Fibroblast of mammary gland (primary cell): ENCODE results near the gene SLCO4A1.

ENCODE experiments used
- DNase-seq: peaks from one replicate; pipeline ENCODE4 v3.0.0-alpha.2; 2010; ENCODE audit warnings: low read depth
- H3K4me3 ChIP-seq: 2 replicates; pipeline ENCODE4 v1.5.1; 2011; ENCODE audit warnings: low read depth, mild to moderate bottlenecking, low read length, moderate library complexity; ENCODE audit not compliant: control insufficient read depth
- TF ChIP-seq, protein P1 (sequence below): conservative IDR thresholded peaks from 2 replicates; pipeline ENCODE4 v1.5.1; 2011; ENCODE audit warnings: low read depth, low read length, inconsistent platforms; ENCODE audit not compliant: control insufficient read depth, insufficient read depth

The SLCO4A1 gene

DNA sequence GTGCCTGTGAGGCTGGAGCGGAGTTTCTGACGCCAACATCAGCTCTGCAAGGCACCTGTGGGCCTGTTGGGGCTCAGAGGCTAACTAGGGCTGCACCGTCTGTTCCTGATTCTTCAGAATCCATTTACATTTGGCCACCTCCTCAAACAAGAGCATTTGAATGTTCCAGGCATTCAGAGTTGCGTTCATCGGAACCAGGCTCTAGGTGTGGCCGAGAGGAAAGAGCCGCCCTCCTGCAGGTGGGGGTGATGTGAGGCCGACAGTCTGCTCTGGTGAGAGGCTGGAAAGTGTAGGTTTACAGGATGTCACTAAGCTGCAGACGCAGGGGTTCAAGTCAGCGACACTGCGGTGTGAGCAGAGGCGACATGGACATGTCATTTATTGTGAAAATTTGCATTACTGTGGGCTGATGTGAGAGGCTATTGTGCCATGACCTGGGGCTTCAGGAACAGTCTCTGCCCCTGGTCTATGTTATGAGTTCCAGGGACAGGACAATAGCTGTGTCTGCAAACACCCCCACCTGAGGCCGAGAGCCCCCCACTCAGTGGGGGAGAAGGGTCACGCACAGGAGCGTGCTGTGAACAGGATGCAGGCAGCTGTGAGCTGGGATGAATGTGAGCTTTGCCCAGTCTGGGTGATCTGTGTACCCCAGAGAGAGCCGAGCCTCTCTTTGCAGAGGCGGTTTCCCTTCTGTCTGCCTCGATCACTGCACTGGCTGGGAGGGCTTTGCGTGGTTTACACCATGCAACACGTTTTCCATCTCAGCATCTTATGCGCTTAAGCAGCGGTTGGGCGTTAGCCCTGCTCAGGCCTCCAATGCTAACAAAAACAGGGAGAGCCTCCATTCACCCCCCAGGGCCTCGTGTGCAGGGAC, 21.1 kb downstream of the SLCO4A1 start:
- TF ChIP-seq, protein P1, sequence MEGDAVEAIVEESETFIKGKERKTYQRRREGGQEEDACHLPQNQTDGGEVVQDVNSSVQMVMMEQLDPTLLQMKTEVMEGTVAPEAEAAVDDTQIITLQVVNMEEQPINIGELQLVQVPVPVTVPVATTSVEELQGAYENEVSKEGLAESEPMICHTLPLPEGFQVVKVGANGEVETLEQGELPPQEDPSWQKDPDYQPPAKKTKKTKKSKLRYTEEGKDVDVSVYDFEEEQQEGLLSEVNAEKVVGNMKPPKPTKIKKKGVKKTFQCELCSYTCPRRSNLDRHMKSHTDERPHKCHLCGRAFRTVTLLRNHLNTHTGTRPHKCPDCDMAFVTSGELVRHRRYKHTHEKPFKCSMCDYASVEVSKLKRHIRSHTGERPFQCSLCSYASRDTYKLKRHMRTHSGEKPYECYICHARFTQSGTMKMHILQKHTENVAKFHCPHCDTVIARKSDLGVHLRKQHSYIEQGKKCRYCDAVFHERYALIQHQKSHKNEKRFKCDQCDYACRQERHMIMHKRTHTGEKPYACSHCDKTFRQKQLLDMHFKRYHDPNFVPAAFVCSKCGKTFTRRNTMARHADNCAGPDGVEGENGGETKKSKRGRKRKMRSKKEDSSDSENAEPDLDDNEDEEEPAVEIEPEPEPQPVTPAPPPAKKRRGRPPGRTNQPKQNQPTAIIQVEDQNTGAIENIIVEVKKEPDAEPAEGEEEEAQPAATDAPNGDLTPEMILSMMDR, result no peak
- no peak for DNase-seq
- H3K4me3 ChIP-seq, result no peak overlapping the region

DNA sequence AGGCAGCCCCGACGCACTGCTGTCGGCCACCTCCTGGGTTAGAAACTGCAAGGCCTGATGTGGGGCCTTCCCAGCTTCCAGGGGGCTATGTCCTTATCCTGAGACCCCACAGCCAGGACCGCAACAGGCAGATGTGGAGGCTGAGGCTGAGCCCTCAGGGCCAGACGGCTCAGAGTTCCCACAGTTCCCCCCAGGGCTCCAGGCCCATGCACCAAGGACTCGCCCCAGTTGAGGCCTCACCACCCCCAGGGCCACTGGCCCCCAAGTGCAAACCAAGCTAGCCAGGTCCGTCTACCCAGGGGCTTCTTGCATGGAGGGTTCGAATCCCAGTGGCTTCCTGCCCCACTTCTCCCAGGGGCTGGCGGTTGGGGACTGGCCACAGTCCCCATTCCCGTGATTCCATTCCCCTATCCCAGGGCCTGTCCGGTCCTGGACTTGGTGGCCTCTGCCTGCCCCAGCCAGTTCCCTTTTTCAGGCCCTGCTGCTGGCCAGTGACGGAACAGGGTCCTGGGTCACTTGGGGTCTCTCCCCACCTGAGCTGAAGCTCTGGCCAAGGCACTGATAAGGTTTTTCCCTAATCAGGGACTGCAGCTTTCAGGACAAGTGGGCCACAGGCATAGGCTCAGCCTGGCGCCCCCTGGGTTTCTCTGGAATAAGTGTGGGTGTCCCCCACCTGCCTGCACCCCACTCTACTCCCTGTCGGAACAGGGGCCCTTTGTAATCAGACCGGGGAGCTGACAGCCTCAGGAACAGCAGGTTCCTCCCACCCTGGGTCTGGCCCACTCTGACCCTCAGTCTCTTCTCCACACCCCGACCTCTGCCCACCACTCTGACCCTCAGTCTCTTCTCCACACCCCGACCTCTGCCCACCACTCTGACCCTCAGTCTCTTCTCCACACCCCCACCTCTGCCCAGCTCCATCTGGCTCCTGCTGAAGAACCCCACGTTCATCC, 22.0 kb downstream of the SLCO4A1 start:
- DNase-seq, result no peak
- H3K4me3 ChIP-seq, result no peak overlapping the region
- TF ChIP-seq, protein P1, result no peak

- H3K4me3 ChIP-seq, result no peak overlapping the region
- TF ChIP-seq, protein P1, result no peak
- DNase-seq, result no peak
Observed at GRCh38 chr20:62665153-62665754, 23.0 kb downstream of the SLCO4A1 start.

- no peak overlapping the region for H3K4me3 ChIP-seq
- TF ChIP-seq, protein P1, result no peak
- DNase-seq, result no peak
Observed at GRCh38 chr20:62665826-62666735, 23.8 kb downstream of the SLCO4A1 start.

DNA sequence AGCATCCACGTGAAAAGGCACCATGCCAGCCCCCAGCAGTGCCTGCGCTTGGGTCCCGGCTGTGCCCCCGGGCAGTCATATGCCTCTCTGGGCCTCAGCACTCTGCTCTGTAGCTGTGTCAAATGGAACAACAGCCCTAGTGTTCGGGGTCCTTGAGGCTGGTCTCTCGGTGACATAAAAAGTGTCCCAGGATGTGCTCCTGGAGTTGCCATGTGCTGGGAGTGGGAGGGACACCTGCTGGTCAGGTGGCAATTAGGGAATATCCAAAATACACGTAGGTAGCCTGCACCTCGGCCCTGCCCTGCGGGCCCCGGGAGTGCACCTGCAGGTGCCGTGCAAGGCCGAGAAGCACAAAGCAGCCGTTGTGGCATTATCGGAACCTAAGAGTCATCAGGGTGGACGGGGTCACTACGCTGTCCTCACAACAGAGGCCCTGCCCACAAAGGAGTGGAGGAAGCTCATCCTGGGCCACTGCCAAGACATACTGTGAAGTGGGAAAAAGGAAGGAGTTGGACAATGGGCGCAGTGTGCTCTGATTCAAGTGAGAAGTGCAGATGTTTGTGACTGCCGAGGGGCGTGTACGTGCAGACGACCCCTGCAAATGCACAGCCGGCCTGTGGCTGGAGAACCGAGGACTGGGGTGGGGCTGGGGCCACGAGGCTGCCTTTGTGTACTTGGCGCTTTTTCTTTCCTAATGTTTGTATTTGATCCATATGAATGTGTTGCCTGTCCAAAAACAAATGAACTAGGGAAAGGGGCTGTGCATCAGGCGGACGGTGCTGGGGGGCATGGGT, 24.6 kb downstream of the SLCO4A1 start:
- no peak for DNase-seq
- no peak overlapping the region for H3K4me3 ChIP-seq
- TF ChIP-seq, protein P1, result no peak
